ENCODE data around the gene AAGAB. TPM values are rescaled to one million over a fixed set of nuclear protein-coding genes. Genes with fewer than 3 reads are reported as not detected.

AAGAB gene
- total RNA-seq, 1 donor from 2014 or later, result 68.0 TPM

GRCh38 chr15:67199881-67200763 lies 54.3 kb downstream of the AAGAB start:
- peaks cover 30% of the 10 kb centered on the region for H3K4me1 Mint-ChIP-seq
- Histone ChIP-seq H3K4me2 (peak overlapping the region; percentile 45), H3K9ac (no peak overlapping the region), H3K27me3 (no peaks in the 10 kb centered on the region), H2AFZ (replicated peaks) (no peak overlapping the region), H3K36me3 (peaks cover 4% of the 10 kb centered on the region), H3K27ac (no peak overlapping the region), H3K4me1 (peaks cover 21% of the 10 kb centered on the region), H3K9me3 (ENCODE audit: low read depth) (no peaks in the 10 kb centered on the region), H4K20me1 (ENCODE audit: low read depth) (peaks cover 10% of the 10 kb centered on the region), H3F3A (ENCODE audit: low read depth) (peaks cover 5% of the 10 kb centered on the region), H3K79me2 (ENCODE audit: low read depth) (no peaks in the 10 kb centered on the region), H3K4me3 (no peak overlapping the region)
- H3K27ac Mint-ChIP-seq, result no peak overlapping the region
- TF ChIP-seq EZH2 (IDR thresholded peaks at IDR 0.05) (no peak), EZH2phosphoT487 (IDR thresholded peaks at IDR 0.05) (no peak)
- H3K9me3 Mint-ChIP-seq, result no peaks in the 10 kb centered on the region
- no peak overlapping the region for H3K4me3 Mint-ChIP-seq
- peaks cover 9% of the 10 kb centered on the region for H3K27me3 Mint-ChIP-seq (ENCODE audit: insufficient read depth, low read depth)
- peaks cover 15% of the 10 kb centered on the region for H3K36me3 Mint-ChIP-seq
- DNase-seq (ENCODE audit: low spot score), result no peak

- H3K4me3 Mint-ChIP-seq, result no peak overlapping the region
- Histone ChIP-seq H3K4me3 (no peak overlapping the region), H4K20me1 (ENCODE audit: low read depth) (peaks cover 10% of the 10 kb centered on the region), H3K27ac (no peak overlapping the region), H3K79me2 (ENCODE audit: low read depth) (no peaks in the 10 kb centered on the region), H2AFZ (replicated peaks) (no peak overlapping the region), H3K9ac (no peak overlapping the region), H3K4me2 (no peak overlapping the region), H3K4me1 (peaks cover 21% of the 10 kb centered on the region), H3F3A (ENCODE audit: low read depth) (peaks cover 5% of the 10 kb centered on the region), H3K27me3 (no peaks in the 10 kb centered on the region), H3K36me3 (peaks cover 4% of the 10 kb centered on the region), H3K9me3 (ENCODE audit: low read depth) (no peaks in the 10 kb centered on the region)
- H3K9me3 Mint-ChIP-seq, result no peaks in the 10 kb centered on the region
- peaks cover 30% of the 10 kb centered on the region for H3K4me1 Mint-ChIP-seq
- H3K36me3 Mint-ChIP-seq, result peaks cover 19% of the 10 kb centered on the region
- TF ChIP-seq EZH2 (IDR thresholded peaks at IDR 0.05) (no peak), EZH2phosphoT487 (IDR thresholded peaks at IDR 0.05) (no peak), CTCF (IDR thresholded peaks at IDR 0.05) (no peak)
- H3K27me3 Mint-ChIP-seq (ENCODE audit: insufficient read depth, low read depth), result peaks cover 11% of the 10 kb centered on the region
- no peak for DNase-seq (ENCODE audit: low spot score)
- no peak overlapping the region for H3K27ac Mint-ChIP-seq
Measured at GRCh38 chr15:67199391-67199790, 55.1 kb downstream of the AAGAB start.

GRCh38 chr15:67198157-67198754 lies 56.2 kb downstream of the AAGAB start:
- Histone ChIP-seq H3K9ac (no peak overlapping the region), H3K4me1 (peaks cover 21% of the 10 kb centered on the region), H3K27ac (no peak overlapping the region), H3K9me3 (ENCODE audit: low read depth) (no peaks in the 10 kb centered on the region), H4K20me1 (ENCODE audit: low read depth) (peaks cover 10% of the 10 kb centered on the region), H3F3A (ENCODE audit: low read depth) (peaks cover 5% of the 10 kb centered on the region), H3K4me3 (no peak overlapping the region), H2AFZ (replicated peaks) (no peak overlapping the region), H3K4me2 (no peak overlapping the region), H3K36me3 (peaks cover 4% of the 10 kb centered on the region), H3K27me3 (no peaks in the 10 kb centered on the region), H3K79me2 (ENCODE audit: low read depth) (no peaks in the 10 kb centered on the region)
- no peaks in the 10 kb centered on the region for H3K9me3 Mint-ChIP-seq
- DNase-seq (ENCODE audit: low spot score), result no peak
- peaks cover 30% of the 10 kb centered on the region for H3K4me1 Mint-ChIP-seq
- peak overlapping the region; percentile 0 for H3K4me3 Mint-ChIP-seq
- no peak for TF ChIP-seq CTCF (IDR thresholded peaks at IDR 0.05)
- TF ChIP-seq EZH2phosphoT487 (IDR thresholded peaks at IDR 0.05), result no peak
- TF ChIP-seq EZH2 (IDR thresholded peaks at IDR 0.05), result no peak
- no peak overlapping the region for H3K27ac Mint-ChIP-seq
- H3K36me3 Mint-ChIP-seq, result peaks cover 22% of the 10 kb centered on the region
- peaks cover 11% of the 10 kb centered on the region for H3K27me3 Mint-ChIP-seq (ENCODE audit: insufficient read depth, low read depth)

- no peak overlapping the region for H3K27ac ChIP-seq
- peaks cover 10% of the 10 kb centered on the region for H4K20me1 ChIP-seq (ENCODE audit: low read depth)
- H3K27me3 Mint-ChIP-seq (ENCODE audit: insufficient read depth, low read depth), result peaks cover 13% of the 10 kb centered on the region
- peaks cover 4% of the 10 kb centered on the region for H3F3A ChIP-seq (ENCODE audit: low read depth)
- H3K4me1 Mint-ChIP-seq, result peaks cover 28% of the 10 kb centered on the region
- TF ChIP-seq CTCF (IDR thresholded peaks at IDR 0.05) (no peak), EZH2phosphoT487 (IDR thresholded peaks at IDR 0.05) (no peak), EZH2 (IDR thresholded peaks at IDR 0.05) (no peak)
- no peak for DNase-seq (ENCODE audit: low spot score)
- peaks cover 21% of the 10 kb centered on the region for H3K4me1 ChIP-seq
- no peaks in the 10 kb centered on the region for H3K9me3 ChIP-seq (ENCODE audit: low read depth)
- no peak overlapping the region for H3K9ac ChIP-seq
- H2AFZ ChIP-seq (replicated peaks), result no peak overlapping the region
- H3K36me3 Mint-ChIP-seq, result peaks cover 25% of the 10 kb centered on the region
- H3K36me3 ChIP-seq, result peaks cover 4% of the 10 kb centered on the region
- H3K4me2 ChIP-seq, result no peak overlapping the region
- peak overlapping the region; percentile 48 for H3K27ac Mint-ChIP-seq
- no peak overlapping the region for H3K4me3 Mint-ChIP-seq
- no peaks in the 10 kb centered on the region for H3K9me3 Mint-ChIP-seq
- no peaks in the 10 kb centered on the region for H3K79me2 ChIP-seq (ENCODE audit: low read depth)
- no peaks in the 10 kb centered on the region for H3K27me3 ChIP-seq
- no peak overlapping the region for H3K4me3 ChIP-seq
Measured at GRCh38 chr15:67197364-67197695, 57.1 kb downstream of the AAGAB start.
